ENCODE data around the gene PTPMT1.

DNA sequence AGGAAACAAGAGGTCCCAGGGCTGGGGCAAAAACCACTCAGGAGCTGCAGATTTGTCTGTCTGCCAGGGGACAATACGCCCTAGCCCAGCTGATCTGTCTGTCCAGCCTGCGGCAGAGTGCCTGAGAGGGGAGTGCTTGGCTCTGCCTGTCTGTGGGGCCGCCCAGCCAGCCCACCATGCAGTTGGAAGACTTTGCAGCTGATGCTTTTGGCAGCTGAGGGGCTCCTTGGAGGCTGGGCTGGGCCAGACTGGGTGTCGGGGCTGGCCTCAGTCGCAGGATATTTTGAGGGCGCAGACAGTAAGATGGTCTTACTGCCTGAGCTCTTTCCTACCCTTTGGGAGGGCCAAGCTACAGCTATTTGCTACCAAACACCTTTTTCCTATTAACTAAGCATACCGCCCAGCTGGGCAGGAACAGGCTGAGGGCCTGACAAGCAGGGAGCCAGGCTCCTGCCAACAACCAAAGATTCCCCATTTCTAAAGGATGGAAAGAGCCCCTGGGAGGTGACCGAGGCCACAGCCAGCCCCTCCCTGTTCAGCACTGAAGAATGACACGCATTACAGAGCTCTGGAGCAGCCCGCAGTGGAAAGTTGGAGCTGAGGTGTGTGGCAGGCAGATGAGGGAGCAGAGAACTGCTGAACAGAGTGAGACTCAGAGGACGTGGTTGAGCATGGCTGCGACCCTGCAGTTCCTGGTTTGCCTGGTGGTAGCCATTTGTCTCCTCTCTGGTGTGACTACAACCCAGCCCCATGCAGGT, 20.9 kb downstream of the PTPMT1 start, which contains the start of gene FAM180B:
- TF ChIP-seq EP300 (IDR thresholded peaks at IDR 0.05) (no peak), POLR2A (IDR thresholded peaks at IDR 0.05) (no peak), CTCF (IDR thresholded peaks at IDR 0.05) (no peak), POLR2AphosphoS5 (IDR thresholded peaks at IDR 0.05) (no peak)
